ENCODE results near the gene KRT25.

Gene KRT25

DNA sequence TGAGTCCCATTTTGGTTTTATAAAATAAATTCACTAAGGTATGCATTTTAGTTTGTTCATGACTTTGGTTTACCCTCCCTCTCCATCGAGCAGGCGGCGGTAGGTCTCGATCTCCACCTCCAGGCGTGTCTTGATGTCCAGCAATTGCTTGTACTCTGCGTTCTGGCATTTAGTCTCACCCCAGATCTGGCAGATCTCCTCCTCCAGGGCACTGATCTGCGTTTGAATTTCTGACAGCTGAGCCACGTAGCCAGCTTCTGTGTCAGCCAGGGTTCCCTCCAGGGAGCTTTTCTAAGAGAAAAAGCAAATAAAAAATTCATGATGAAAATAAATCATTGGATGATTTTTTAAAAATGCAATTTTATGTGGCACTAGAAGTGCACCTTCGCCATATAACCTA lies 55.8 kb downstream of the KRT25 start:
- no peak for DNase-seq (ENCODE audit: low read depth in 1 of 2, low spot score in 1 of 2)

All from stimulated activated CD4-positive, alpha-beta T cell treated with anti-CD3 and anti-CD28 coated beads, Interleukin-15, amount 100 ng/mL, for 1 hour (primary cell).